ENCODE measurements around the gene JOSD2.
"Not testable (repeated sequence)": the region's sequence is repeated elsewhere in the genome, so short reads cannot be mapped to it uniquely, and the experiment has no call there.

Gene JOSD2

GRCh38 chr19:50546527-50547221 lies 35.7 kb upstream of the JOSD2 start:
- DNase-seq, result no peak

DNA sequence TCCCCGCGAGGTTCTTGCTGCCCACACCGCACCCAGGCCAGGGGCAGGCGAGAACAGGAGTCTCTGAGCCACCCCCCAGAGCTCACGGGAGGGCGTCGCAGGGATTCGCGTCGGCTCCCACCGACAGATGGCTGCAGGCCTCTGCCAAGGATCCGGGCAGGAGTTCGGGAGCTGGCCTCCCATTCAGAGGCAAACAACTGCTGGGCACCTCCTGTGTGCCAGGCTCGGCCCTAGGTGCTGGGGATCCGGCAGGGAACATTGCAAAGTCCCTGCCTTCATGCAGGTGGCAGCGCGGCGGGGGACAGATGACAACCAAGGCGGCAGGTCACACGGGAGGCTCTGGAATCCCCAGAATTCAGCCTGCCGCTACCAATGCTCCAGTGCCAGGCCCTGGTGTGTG lies 32.0 kb upstream of the JOSD2 start:
- DNase-seq, result no peak

GRCh38 chr19:50537769-50538230 lies 26.8 kb upstream of the JOSD2 start:
- peak; percentile 89 for DNase-seq

DNA sequence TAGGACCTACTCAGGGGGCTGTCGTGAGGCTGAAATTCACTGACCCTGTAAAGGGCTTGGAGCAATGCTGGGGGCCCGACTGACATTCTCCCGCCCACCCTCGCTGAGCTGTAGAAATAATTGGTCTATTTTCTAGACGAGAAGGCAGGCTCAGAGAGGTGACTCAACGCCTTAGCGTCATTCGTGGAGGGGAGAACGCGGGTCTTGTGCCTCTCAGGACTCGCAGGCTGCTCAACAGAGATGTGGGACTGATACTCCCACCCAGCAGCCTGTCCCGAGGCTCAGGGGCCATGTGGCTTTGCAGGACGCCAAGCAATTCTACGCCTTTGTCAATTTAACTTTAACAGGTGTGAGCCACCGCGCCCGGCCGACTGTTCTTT lies 26.3 kb upstream of the JOSD2 start:
- DNase-seq, result no peak

GRCh38 chr19:50536662-50537305 lies 25.8 kb upstream of the JOSD2 start:
- DNase-seq, result no peak

DNA sequence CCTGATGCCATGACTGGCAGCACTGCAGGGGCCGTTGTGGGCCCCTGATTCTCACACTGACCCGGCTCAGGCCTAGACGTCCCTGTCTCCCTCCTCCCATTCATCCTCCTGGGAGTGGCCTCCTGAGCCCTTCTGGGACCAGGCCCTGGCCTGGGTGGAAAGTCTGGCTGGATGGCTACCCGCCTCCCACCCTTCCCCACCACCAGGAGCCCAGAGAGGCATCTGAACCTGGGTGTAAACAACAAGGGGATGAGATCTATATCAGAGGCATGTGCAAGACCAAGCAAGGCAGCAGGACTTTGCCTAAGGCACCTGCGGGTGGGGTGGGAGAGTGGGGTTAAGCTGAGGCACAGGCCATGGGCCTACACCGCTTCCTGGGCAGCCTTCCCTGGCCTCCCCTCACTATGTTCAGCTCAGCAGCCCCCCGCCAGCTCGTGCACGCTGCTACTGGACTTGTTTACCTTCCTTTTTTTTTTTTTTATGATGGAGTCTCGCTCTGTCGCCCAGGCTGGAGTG lies 24.7 kb upstream of the JOSD2 start:
- DNase-seq, result no peak

DNA sequence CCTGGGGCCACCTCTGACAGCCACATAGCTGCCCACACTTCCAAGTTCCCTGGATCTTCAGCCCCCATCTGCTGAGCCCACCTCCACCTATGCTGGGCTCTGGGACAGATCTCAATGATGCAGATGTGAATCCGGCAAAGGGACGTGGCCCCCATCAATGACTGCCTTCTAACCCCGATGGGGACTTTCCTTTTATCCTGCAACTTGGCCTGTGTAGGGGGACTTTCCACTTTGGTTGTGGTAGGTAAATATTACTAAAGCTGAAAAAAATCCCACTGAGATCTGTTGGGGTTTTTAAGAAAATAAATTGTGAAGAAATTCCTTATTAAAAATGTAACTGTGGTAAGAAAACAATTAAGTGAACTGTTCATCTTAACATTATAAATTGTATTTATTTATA lies 23.5 kb upstream of the JOSD2 start:
- DNase-seq, result no peak

DNA sequence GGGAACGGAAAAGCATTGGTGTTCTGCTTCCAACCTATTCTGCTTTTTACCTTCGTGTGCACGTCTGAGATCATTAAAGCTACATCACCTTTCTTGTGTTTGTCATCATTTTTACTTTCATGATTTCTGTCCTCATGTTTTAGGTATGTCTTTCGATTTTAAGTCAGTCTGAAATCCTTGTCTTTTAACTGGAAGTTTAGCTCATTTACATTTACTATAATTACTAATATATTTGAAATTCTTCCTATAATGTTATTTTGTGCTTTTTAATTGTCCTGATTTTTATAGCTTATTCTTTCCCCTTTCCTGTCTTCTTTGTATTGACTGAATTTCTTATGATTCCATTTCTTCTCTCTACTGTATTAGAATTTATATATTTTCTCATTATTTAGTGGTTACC lies 22.0 kb upstream of the JOSD2 start:
- DNase-seq, result no peak

DNA sequence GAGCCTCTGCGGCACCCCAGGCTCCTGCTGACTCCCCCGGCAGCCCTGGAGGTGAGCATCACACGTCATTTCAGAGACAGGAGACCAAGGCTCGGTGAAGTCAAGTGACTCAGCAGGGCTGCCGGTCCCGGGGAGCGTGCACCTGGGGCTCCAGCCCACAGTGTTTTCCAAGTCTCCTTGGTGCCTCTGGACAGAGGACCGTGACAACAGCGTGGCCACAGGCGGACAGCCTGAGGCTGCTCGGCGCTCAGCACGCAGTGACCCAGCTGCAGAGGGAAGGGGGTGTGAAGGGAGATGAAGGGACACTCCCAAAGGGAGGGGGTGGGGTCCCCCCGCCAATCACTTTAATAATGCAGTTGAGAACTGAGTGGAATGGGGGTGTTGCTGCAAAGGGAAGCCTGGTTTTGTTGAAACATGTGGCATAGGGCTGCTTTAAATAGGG lies 20.2 kb upstream of the JOSD2 start:
- no peak for DNase-seq

- not testable (repeated sequence) for DNase-seq
Observed at GRCh38 chr19:50528052-50528451, 17.1 kb upstream of the JOSD2 start.

DNA sequence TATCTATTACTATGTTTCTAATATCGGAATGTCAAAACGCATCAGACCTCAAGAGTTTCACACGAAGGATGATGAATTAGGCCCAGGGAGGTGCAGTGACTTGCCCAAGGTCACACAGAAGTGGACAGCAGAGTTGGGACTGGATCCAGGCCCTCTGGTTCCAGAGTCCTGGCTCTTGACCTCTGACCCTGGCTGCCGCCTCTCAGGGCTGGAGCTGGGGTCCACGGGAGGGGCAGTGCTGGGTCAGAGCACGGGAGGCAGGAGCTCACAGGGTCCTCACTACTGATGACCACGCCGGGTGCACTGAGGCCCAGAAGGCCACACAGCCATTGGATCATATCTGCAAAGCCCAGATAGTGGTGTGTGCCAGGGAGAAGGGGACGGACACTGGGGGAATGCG lies 11.9 kb upstream of the JOSD2 start:
- no peak for DNase-seq

GRCh38 chr19:50520822-50521465 lies 10.0 kb upstream of the JOSD2 start:
- no peak for DNase-seq

DNA sequence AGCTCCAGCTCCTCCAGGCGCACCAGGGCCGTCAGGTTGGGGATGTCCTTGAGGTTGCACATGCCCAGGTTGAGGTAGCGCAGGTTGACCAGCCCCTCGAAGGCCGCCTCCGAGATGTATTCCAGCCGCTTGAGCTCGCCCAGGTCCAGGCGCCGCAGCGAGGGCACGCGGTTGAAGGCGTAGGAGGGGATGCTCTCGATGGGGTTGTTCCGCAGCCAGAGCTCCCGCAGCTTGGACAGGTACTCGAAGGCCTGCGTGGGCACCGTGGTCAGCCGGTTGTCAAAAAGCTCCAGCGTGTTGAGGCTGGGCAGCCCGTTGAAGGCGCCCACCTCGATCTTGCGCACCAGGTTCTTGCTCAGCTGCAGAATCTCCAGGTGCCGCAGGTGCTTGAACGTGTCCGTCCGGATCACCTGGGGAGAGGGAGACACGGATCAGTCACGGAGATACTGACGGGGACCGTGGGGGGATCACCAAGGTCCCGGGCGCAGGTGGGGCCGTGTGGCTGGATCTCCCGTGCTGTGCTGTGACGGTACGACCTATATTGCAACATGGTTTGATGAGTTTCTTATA lies 8.1 kb upstream of the JOSD2 start:
- no peak for DNase-seq

- DNase-seq, result no peak
Observed at GRCh38 chr19:50518091-50519005, 7.4 kb upstream of the JOSD2 start.

DNA sequence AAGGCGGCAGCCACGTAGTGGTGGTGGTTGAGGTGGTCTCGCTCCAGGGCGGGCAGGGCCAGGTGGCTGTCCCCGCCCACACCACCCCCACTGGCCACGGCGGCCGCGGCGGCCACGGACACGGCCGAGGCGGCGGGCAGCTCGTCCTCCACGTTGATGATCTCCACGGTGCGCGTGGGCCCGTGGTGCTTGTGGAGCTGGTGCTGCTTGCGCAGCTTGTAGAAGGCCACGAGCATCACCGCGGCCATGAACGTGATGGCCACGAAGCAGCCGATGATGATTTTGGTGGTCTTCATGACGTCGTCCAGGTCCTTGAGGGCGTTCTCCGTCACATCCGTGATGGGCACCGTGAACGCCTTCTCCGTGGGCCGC lies 6.7 kb upstream of the JOSD2 start:
- no peak for DNase-seq

DNA sequence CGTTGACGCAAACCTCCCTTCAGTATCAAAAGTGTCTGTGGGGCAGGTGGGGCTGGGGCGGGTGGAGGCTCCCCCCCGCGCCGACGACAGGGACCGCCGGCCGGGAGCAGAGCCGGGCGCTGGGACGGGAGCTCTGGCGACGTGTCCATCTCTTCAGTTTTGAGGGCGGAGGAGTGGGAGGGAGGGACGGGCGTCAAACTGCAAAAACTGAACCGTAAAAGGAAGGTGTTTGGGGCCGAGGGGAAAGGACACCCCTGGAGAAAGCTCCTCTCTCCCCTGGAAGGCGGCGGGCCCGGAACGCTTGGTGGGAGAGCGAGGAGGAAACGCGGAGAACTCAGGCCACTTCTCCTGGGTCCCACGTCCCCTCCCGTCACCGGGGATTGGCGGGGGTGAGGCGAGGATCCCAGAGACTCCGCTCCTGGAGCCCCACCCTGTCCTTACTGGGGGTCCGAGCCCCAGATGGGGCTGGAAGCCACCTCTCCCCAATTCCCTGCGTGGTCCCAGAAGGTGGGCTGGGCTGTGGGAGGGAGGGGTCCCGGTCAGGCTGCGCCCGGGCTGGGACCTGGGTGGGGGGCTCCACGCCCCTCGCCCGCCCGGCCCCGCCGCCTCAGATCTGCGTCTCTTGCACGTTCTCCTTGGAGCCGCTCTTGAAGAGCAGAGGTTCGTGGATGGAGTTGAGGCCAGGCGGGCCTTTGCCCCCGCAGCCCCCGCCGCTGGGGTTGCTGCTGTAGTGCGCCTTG lies 6.1 kb upstream of the JOSD2 start:
- no peak for DNase-seq

DNA sequence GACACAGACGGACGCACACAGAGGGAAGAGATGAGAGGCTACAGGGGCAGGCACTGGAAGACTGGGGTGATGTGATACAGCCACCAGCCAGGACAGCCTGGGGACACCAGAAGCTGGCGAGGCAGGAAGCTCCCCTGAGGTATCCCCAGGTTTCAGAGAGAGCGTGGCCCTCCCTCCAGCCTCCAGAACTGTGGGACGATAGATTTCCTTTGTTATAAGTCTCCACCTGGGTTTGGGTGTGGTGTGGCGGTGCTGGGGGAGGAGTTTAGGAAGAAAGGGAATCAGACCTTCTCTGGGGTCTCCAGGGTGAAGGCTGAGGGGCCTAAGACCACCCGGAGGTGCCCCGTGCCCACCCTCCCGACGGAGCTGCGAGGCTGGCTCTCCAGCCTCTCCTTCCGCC lies 5.5 kb upstream of the JOSD2 start:
- no peak for DNase-seq

DNA sequence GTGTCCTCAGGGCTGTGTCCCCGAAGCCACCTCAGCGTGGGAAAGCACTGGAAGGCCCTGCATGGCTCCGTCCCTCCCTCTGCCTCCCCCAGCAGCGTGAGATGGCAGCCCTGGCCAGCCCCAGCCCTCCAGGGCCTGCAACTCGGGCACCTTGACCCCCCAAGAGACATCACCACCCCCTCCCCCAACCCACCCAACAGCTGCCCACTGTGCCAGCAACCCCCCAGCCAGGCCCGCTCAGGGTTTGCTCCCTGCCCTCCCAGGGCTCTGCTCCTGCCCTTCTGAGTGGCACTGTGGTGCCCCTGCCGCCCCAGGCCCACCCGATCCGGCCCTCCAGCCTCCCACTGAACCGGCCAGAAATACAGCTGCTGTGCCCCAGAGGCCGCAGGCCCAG lies 4.2 kb upstream of the JOSD2 start:
- DNase-seq, result no peak

DNA sequence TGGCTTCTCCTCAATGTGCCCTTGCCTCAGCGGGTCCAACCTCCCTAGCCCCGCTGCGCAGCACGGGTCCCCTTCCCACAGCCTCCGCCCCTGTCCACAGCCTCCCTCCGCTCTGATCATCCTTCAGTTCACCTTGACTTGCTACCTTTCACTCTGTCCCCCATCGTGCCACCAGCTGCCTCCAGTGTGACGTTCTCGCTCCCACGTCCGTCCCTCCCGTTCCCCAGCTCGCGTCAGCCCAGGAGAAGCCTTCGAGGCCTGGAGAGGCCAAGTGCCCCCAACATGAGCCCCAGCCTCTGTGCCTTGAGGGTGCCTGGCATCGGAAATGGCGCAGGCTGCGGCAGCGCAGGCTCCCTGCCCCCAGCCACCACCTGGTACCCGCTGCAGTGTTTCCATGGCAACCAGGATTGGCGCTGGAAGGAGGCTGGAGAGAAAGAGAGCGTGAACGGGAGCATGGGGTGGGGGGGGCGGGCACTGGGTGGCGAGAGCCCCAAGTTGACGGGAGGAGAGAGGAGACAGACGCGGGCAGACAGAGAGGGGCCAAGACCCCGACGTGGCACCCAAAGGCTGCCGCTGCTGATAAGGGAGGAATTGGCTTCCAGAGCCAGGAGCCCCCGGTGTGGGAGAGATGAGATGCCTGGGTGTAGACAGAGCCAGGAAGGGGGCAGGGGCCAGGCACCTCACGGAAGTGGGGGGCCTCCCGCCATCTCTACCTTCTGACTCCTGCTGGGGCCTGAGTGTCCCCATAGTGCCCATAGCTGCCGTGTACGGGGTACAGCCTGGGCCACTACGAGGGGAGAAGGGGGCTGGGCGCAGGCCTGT lies 3.6 kb upstream of the JOSD2 start:
- no peak for DNase-seq

DNA sequence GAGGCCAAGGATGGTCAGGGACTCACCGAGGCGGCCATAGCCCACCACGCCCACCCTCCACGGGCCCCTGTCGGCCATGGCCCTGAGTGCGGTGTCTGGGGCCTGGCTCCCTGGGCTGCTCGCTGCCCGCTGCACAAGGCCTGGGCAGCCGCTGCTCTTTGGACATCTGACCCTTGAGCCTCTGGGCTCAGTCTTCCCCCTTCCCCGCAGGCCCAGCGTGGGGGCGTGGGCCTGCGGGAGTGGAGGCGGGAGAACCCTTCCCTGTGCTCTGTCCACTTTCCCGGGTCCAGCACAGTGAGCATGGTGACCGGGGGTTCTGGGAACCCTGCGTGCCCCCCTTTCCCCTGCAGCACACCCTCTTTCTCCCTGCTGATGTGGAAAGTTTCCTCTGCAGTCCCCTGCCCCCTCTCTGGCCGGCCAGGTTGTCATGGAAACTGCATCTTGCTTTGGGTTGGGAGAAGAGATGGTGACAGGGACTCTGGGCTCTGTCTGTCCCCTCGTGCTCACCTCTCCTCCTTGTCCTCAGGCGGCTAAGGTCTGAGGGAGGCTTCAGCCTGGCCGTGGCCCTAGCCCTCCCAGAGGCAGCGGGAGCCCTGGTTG lies 2.9 kb upstream of the JOSD2 start, which contains the start of gene ASPDH:
Gene ASPDH (minus strand): TSS at position 168 of the 600 bp plus-strand sequence. CDS start 90 bp downstream, at position 78.
- no peak for DNase-seq

Measured in activated CD8-positive, alpha-beta memory T cell treated with anti-CD3 and anti-CD28 coated beads, Interleukin-2, amount 50 U/mL, for 48 hours (primary cell).